ENCODE results near the gene UBE3C. TPM values are rescaled to one million over a fixed set of nuclear protein-coding genes. Genes with fewer than 3 reads are reported as not detected.
"Not testable (repeated sequence)": the region's sequence is repeated elsewhere in the genome, so short reads cannot be mapped to it uniquely, and the experiment has no call there.

The UBE3C gene
- polyA plus RNA-seq, 1 donor from 2014 or later = 15.1 TPM

GRCh38 chr7:157273208-157274093, 134.7 kb downstream of the UBE3C start:
- Mint-ChIP-seq H3K36me3 (no peaks in the 10 kb centered on the region), H3K4me3 (no peak overlapping the region), H3K4me1 (peaks cover 4 to 6% (median 6%) of the 10 kb centered on the region in 3 donors), H3K27me3 (no peaks in the 10 kb centered on the region), H3K9me3 (no peaks in the 10 kb centered on the region), H3K27ac (no peak overlapping the region)

GRCh38 chr7:157274094-157274634, 135.4 kb downstream of the UBE3C start:
- H3K4me1 Mint-ChIP-seq, H3K27ac Mint-ChIP-seq, H3K4me3 Mint-ChIP-seq, H3K9me3 Mint-ChIP-seq, H3K27me3 Mint-ChIP-seq, H3K36me3 Mint-ChIP-seq: not testable (repeated sequence)

DNA sequence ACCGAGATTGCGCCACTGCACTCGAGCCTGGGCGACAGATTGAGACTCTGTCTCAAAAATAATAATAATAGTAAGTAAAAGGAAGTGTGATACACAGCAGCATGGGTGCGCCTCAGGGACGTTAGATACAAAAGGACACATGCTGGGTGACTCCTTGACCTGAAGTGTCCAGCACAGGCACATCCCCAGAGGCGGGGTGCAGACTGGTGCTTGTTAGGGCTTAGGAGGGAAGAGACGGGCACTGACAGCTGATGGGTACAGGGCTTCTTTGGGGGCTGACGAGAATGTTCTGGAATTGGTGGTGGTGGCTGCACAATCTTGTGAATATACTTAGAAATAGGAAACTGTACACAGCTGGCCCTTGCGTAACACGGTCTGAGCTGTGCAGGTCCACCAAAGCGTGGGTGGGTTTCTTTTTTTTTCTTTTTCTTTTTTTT, 136.3 kb downstream of the UBE3C start:
- Mint-ChIP-seq H3K4me3 (peak overlapping the region in 1 of 4 donors; percentile 82), H3K4me1 (peaks cover 4 to 6% (median 6%) of the 10 kb centered on the region in 3 donors), H3K27me3 (no peaks in the 10 kb centered on the region), H3K27ac (no peak overlapping the region), H3K9me3 (no peaks in the 10 kb centered on the region), H3K36me3 (no peaks in the 10 kb centered on the region)

GRCh38 chr7:157276091-157276561, 137.4 kb downstream of the UBE3C start:
- no peaks in the 10 kb centered on the region for H3K36me3 Mint-ChIP-seq
- no peak overlapping the region for H3K4me3 Mint-ChIP-seq

GRCh38 chr7:157276731-157277562, 138.2 kb downstream of the UBE3C start:
- Mint-ChIP-seq H3K9me3 (no peaks in the 10 kb centered on the region), H3K4me3 (peak overlapping the region in 1 of 4 donors; percentile 58), H3K27ac (no peak overlapping the region), H3K27me3 (no peaks in the 10 kb centered on the region), H3K36me3 (no peaks in the 10 kb centered on the region), H3K4me1 (peaks cover 3 to 6% (median 4%) of the 10 kb centered on the region in 3 donors)

More at GRCh38 chr7:157276091-157276561, 137.4 kb downstream of the UBE3C start:
- Mint-ChIP-seq H3K4me1 (peaks cover 4 to 6% (median 4%) of the 10 kb centered on the region in 3 donors), H3K27ac (no peak overlapping the region), H3K9me3 (no peaks in the 10 kb centered on the region), H3K27me3 (no peaks in the 10 kb centered on the region)

DNA sequence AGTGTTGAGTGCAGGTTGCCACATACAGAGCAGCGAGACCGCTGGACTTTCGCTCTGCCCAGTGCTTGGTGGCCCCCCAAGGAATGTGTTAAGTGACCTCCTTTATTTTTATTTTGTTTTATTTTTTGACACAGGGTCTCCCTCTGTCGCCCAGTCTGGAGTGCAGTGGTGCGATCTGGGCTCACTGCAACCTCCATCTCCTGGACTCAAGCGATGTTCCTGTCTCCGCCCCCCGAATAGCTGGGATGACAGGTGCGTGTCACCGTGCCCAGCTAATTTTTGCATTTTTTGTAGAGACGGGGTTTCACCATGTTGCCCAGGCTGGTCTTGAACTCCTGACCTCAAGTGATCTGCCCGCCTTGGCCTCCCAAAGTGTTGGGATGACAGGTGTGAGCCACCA, 138.8 kb downstream of the UBE3C start:
- H3K27ac Mint-ChIP-seq, H3K36me3 Mint-ChIP-seq: not testable (repeated sequence)
- peak overlapping the region in 1 of 4 donors; percentile 9 for H3K4me3 Mint-ChIP-seq

DNA sequence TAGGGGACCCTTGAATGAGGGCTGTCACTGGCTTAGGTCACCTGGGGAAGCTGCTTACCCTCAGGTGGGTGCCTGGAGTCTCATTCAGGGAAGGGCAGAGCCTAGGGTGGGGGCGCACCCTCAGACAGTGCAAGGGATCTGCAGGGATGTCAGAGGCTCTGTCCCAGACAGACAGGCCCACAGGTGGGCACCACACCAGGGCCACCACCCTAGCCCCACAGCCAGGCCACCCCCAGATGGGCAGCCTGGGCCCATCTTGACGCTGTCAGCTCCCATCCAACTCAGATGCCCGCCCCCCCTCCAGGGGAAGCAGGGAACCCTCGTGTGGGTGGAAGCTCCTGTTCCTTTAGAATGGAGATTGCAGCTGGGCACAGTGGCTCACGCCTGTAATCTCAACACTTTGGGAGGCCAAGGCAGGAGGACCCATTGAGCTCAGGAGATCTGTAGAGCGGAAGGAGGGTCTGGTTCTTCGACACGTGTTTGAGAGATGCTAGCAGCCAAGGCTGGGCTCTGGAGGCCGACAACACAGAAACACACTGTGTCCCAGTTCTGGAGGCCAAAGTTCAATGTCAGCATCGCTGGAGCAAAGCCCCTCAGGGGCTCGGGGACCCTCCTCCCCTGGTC, 139.6 kb downstream of the UBE3C start:
- H3K9me3 Mint-ChIP-seq = no peaks in the 10 kb centered on the region
- H3K27me3 Mint-ChIP-seq = no peaks in the 10 kb centered on the region
- H3K4me3 Mint-ChIP-seq = peak overlapping the region in 3 of 4 donors; percentile 45 to 87 (median 57)
- no peak overlapping the region for H3K27ac Mint-ChIP-seq
- H3K4me1 Mint-ChIP-seq = peaks cover 2 to 6% (median 4%) of the 10 kb centered on the region in 3 donors
- no peaks in the 10 kb centered on the region for H3K36me3 Mint-ChIP-seq

More for the DNA sequence above, 138.8 kb downstream of the UBE3C start:
- not testable (repeated sequence) for H3K9me3 Mint-ChIP-seq, H3K27me3 Mint-ChIP-seq, H3K4me1 Mint-ChIP-seq

- H3K4me1 Mint-ChIP-seq = peaks cover 0 to 6% (median 4%) of the 10 kb centered on the region in 3 donors
- peaks cover under 1% of the 10 kb centered on the region for H3K27me3 Mint-ChIP-seq
- no peaks in the 10 kb centered on the region for H3K9me3 Mint-ChIP-seq
- peak overlapping the region in 3 of 4 donors; percentile 21 to 87 (median 79) for H3K4me3 Mint-ChIP-seq
- no peaks in the 10 kb centered on the region for H3K36me3 Mint-ChIP-seq
- H3K27ac Mint-ChIP-seq = peak overlapping the region in 1 of 3 donors; percentile 47
Measured at GRCh38 chr7:157278791-157279724, 140.3 kb downstream of the UBE3C start.

GRCh38 chr7:157279741-157280215, 141.1 kb downstream of the UBE3C start:
- peak overlapping the region in 2 of 4 donors; percentile 55 to 68 for H3K4me3 Mint-ChIP-seq
- peaks cover 0 to 6% (median 4%) of the 10 kb centered on the region in 3 donors for H3K4me1 Mint-ChIP-seq
- no peaks in the 10 kb centered on the region for H3K9me3 Mint-ChIP-seq
- H3K36me3 Mint-ChIP-seq = peaks cover 2% of the 10 kb centered on the region
- peaks cover 2% of the 10 kb centered on the region for H3K27me3 Mint-ChIP-seq
- H3K27ac Mint-ChIP-seq = no peak overlapping the region

DNA sequence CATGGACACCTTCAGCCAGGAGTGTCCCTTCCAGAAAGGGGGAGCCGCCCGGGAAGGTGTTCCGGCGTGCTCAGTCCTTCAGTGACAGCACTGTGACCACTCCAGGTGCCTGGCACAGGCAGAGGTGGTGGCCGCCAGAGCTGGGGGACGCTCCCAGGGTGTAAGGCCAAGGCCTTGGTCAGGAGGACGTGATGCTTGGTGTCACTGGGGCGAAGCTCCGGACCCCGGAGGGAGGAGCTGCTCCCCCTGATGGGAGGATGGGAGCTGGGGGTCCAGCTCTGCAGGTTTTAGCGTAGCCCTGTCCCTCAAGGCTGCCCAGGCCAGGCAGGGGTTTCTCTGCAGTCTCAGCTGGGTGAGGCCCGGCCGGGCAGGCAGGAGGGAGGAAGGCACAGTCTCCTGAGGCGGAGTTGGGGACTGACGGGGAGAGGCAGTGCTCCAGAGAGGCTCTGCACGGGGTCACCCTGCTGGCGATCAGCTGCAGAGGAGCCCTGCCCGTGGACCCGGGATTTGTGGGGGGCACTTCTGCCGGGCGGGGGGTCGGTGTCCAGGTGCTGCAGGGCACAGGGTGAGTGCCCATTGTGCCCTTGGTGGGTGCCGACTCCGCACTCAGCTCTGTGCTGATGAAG, 141.6 kb downstream of the UBE3C start:
- H3K4me1 Mint-ChIP-seq = peaks cover 0 to 6% (median 2%) of the 10 kb centered on the region in 3 donors
- peaks cover 2% of the 10 kb centered on the region for H3K27me3 Mint-ChIP-seq
- peak overlapping the region in 1 of 4 donors; percentile 55 for H3K4me3 Mint-ChIP-seq
- H3K27ac Mint-ChIP-seq = no peak overlapping the region
- H3K9me3 Mint-ChIP-seq = no peaks in the 10 kb centered on the region
- peaks cover 2% of the 10 kb centered on the region for H3K36me3 Mint-ChIP-seq

DNA sequence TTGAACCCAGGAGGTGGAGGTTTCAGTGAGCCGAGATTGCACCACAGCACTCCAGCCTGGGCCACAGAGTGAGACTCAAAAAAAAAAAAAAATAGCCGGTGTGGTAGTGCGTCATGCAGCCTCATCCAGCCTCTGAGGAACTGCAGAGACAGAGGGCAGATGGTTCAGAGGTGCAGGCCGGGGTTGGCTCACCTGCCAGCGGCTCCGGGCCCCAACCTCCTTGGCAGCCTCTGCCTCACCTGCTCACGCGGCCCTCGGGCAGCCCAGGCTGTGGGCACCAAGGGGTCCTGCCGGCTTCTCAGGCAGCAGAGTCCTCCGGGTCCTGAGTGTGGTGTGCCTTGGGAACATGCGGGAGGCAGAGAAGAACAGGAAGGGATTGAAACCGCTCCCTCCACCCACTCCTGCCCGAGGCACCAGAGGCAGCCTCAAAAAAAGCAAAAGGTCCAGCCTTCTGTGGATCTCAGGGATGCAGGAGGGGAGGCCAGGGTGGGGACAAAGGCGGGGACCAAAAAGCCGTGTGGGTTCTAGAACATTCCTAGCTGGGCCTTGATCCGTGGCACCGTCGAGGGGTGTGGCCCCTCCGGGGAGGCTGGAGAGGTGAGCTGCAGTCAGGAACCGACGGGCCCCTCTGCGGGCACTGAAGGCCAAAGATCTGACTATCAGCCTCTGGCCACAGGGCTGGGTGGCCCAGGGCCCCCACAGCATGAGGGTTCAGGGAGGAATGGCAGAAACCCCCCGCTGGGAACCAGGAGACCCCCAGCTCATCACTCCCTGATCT, 142.7 kb downstream of the UBE3C start:
- Mint-ChIP-seq H3K36me3 (peaks cover 2% of the 10 kb centered on the region), H3K4me3 (no peak overlapping the region), H3K9me3 (no peaks in the 10 kb centered on the region), H3K27ac (no peak overlapping the region), H3K4me1 (peaks cover 0 to 4% (median 2%) of the 10 kb centered on the region in 3 donors), H3K27me3 (peaks cover 2% of the 10 kb centered on the region)

DNA sequence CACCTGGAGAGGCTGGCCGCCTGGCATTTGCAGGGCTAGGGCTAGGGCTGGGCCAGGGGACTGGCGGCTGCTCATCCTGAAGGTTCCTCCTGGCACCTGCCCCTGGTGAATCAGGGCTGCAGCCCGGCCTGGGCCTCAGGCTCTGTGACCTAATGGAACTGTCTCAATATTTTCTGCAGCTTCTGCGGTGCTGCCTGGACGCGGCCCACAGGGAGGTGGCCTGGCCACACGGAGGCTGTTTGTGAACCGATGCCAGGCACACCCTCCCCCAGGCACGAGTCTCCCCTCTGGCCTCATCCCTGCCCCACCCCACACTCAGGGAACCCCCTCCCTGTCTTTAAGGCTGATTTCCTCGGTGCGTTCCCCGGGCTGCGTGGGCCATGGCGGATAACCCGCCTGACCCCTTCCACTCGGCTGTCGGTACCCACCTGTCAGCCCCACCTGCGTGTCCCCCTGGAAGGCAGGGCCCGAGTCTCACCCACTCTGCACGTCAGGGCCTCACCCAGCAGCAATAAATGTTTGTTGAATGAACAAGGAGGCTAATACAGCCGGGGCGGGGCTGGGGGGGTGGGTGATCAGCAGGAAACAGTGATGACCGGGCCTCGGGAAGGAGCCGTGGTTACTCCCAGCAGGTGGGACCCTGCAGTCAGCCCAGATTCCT, 143.5 kb downstream of the UBE3C start:
- Mint-ChIP-seq H3K27ac (no peak overlapping the region), H3K27me3 (peaks cover 2% of the 10 kb centered on the region), H3K4me1 (peaks cover 0 to 1% (median 0%) of the 10 kb centered on the region in 3 donors), H3K9me3 (no peaks in the 10 kb centered on the region), H3K36me3 (peaks cover 2% of the 10 kb centered on the region), H3K4me3 (no peak overlapping the region)
